GM19455 (cell line): ENCODE measurements around the gene CCDC184.
"Not testable (repeated sequence)": the region's sequence is repeated elsewhere in the genome, so short reads cannot be mapped to it uniquely, and the experiment has no call there.

Source experiments
- ATAC-seq: cut with Tn5 transposase; IDR thresholded peaks from one replicate; pipeline ENCODE4 v1.9.1; 2021; ENCODE audit not compliant: unreplicated experiment

Gene CCDC184

DNA sequence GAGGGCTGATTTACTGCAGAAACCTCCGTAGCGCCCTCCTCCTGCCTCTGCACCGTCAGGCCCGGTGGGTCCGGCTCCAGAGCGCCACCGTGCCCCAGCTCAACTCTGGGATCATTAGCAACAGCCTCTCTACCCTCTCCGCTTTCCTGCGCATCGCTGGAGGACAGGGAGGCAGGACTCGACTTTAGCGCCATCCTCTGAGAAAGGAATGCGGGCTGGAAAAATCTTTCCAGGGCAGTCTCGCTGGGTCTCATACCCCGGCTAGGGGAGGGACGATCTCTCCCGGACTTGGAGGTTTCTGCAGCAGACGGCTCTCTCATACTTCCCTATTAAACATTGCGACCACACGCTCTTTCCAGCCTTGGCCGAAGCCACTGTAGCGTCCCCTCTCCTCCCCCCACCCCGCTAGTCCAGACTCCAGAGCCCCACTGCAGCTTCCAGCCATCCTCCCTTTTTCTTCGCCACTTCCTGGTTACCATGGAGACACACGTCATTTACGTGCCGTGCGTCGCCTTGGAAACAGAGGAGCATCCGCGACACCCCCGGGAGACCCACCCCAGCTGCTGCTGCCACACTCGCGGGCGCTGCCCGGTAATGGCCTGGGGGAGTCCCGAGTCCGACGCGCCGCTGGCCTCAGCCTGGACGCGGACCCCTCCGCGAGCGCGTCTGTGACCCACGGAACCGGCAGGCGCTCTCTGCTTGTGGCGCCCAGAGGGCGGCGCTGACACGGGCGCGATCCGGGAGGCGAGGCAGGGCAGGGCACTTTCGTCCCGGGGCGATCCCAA lies at the start of gene CCDC184:
CCDC184 (plus strand) TSS at position 554 of the 785 bp plus-strand sequence. CDS start 479 bp downstream, outside the sequence.
- ATAC-seq, result peak; percentile 82

DNA sequence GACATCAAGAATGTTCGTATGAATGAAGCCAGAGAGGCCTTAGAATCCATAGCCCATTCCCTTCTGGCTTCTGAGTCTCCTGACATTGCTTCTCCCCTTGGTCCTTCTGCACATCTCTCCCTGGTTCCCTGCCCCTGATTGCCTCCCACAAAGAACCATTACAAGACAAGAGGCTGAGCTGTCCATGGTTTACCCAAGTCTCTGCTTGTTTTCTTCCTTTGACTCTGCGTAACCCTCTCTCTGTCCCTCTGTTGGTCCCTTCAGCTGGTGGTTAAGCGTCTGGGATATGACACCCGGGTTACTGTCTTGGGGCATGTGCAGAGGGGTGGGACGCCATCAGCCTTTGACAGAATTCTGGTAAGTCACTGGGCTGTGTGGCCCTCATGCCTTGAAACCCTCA lies 48.4 kb upstream of the CCDC184 start:
- no peak for ATAC-seq

DNA sequence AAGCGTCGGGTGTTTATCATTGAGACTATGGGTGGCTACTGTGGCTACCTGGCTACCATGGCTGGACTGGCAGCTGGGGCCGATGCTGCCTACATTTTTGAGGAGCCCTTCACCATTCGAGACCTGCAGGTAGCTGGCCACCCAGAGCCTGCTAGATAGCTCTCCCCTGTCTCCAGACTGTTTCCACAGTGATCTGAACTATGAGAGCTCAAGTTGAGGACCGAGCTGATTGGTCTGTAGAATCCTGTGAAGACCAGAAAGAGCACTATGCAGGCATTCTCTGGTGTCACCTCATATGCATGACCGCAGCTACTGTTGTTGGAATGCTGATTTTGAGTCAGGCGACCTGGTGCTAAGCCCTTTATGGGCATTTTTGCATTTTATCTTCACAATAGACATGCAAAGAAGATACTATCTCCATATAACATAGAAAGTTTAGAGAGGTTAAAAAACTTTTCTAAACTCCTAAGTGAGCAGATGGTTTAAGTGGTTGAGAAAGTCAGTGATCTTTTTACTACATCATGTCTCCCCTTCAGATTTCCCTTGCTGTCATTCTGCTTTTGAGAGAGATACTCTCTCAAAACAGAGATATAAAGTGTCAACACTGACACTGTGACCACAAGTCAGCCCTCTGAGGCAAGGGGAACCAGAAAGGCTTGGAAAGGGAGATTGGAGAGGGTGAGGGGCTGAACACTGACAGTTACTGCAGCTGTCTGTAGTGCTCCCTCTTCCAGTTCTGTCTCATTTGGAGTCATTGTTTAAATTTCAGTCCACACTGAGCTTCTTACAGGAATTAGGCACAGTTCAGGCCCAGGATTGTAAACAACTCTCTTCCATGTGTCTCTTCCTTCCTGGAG lies 40.4 kb upstream of the CCDC184 start:
- no peak for ATAC-seq

DNA sequence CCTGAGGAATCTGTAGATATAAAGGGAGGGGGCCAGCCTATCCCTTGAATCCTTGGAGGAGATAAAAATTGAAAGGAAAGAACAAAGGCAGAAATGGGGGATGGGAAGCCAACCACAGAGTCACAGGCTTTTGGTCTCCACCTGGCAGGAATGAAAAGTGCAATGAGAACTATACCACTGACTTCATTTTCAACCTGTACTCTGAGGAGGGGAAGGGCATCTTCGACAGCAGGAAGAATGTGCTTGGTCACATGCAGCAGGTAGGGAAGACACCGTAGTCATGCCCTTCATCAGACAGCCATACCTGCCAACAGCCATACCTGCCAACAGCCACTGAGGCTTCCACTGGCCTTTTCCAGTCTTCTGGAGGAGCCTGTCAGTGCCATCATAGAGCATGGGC lies 39.5 kb upstream of the CCDC184 start:
- ATAC-seq, result no peak

- no peak for ATAC-seq
Measured at GRCh38 chr12:48145981-48146380, 37.5 kb upstream of the CCDC184 start.

DNA sequence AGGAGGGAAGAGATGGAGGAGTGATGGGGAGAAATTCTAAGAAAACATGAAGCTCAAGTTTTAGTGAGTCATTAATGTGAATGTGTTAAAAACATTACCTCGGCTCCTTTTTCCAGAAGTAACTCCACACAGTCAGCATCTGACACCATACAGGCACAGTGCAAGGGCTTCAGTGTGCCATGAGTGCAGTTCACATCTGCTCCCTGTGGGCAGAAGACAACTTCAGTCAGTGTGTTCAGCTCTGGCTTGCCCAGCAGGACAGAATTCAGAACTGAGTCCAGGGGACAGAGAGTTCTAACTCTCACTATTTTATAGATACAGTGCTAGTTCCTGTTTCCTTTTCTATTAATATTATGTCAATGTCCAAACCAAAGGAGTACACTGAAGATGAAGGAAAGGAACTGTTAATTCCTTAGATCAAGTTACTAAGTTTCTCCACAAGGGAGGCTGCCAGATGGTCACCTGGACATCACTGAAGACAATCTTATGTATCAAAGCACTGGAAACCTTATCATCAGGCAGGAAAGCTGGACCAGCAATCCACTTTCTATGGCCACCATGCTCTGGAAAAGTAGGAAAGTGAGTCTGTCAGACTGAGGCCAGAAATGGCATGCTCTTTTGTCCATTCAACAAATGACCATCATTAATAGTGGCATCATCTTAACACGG lies 32.2 kb upstream of the CCDC184 start:
- ATAC-seq, result no peak

DNA sequence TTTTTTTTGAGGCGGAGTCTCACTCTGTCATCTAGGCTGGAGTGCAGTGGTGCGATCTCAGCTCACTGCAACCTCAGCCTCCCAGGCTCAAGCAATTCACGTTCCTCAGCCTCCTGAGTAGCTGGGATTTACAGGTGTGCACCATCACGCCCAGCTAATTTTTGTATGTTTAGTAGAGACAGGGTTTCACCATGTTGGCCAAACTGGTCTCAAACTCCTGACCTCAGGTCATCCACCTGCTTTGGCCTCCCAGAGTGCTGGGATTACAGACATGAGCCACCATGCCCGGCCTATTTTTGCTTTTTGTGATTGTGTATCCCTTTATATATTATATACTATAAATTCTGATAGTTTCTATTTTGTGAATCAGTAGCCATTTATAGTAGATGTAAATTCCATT lies 27.7 kb upstream of the CCDC184 start:
- ATAC-seq, result not testable (repeated sequence)

- no peak for ATAC-seq
Measured at GRCh38 chr12:48156652-48157017, 26.8 kb upstream of the CCDC184 start.

- ATAC-seq, result peak; percentile 91
Measured at GRCh38 chr12:48157018-48157888, 26.2 kb upstream of the CCDC184 start, which contains the start of gene ASB8. Gene ASB8, minus strand, starts transcription at chr12:48157515. Its CDS starts 4,019 bp downstream, at chr12:48153496.

- ATAC-seq, result peak; percentile 24
Measured at GRCh38 chr12:48157889-48158370, 25.5 kb upstream of the CCDC184 start.

DNA sequence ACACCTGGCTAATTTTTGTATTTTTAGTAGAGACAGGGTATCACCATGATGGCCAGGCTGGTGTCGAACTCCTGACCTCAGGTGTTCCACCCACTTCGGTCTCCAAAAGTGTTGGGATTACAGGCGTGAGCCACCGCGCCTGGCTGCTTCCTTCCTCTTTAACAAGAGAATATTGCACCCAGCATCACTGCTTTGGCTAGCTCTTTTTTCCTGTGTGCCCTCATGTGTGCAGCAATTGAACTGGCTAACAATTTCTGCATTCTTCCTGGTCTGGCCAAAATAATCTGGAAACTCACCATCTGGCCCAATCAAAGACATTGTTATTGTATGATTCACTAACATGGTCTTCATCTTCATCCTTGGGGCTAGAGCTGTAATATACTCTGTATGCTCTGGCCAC lies 23.4 kb upstream of the CCDC184 start:
- ATAC-seq, result no peak

- ATAC-seq, result no peak
Measured at GRCh38 chr12:48160807-48161206, 22.6 kb upstream of the CCDC184 start.

- ATAC-seq, result no peak
Measured at GRCh38 chr12:48163150-48163747, 20.2 kb upstream of the CCDC184 start.

- no peak for ATAC-seq
Measured at GRCh38 chr12:48164451-48164850, 19.0 kb upstream of the CCDC184 start.

- no peak for ATAC-seq
Measured at GRCh38 chr12:48165089-48165981, 18.1 kb upstream of the CCDC184 start.

DNA sequence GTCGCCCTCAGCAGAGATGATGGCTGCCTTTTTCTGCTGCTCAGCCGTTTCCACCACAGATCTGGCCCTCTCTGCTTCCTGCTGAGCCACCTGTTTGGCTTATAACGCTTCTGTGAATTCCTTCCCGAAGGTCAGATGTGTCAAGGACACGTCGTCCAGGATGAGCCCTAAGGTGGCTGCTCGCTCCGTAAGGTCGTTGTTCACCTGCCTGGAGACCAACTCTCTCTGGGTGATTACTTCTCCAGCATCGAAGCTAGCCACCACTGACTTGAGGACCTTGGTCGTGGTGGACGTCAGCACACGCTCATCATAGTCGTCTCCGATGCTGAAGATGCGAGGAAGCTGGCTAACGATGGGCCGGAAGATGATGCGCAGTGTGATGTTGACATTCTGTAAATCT lies 14.4 kb upstream of the CCDC184 start:
- no peak for ATAC-seq

DNA sequence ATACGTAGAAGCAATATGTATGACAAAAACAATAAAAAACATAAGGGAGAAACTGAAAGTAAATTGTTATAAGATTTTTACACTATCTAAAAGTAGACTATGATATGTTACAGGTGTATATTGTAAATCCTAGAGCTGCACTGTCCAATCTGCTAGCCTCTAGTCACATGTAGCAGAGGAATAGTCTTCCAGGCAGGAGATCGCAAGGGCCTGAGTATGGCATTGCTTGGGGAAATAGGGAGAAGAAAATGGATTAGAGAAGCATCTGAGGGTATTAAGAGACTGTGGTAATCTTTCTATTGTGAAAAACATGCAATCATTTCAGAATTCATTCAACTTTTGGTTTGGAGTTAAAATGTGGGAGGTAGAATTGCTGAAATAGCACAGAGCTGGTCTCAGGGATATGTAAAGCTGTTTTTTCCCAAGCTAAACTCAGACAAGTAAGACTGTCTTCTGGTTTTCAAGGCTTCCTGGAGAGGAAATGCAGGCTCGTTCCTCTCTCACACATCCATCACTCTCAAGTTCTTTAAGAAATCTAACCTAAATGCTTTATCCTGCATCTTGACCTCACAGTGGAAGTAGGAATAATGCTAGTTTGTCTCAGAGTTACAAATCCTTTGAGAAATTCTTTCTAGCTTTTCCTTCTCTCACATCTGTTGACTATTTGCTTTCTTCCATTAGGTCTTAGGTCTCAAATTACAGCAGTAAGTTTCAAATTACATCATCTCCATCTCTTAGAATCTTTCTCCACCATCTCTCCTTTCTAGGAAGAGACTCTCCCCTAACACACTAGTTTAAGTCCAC lies 7.6 kb upstream of the CCDC184 start:
- no peak for ATAC-seq

GRCh38 chr12:48176417-48176751 lies 7.1 kb upstream of the CCDC184 start:
- no peak for ATAC-seq
